GM12878 (cell line): ENCODE measurements around the gene ACTRT3. TPM values are rescaled to one million over a fixed set of nuclear protein-coding genes. Genes with fewer than 3 reads are reported as not detected.

Source experiments
- ATAC-seq: fragments of 200-7000 bp; cut with Tn5 transposase; 3 replicates; pipeline ENCODE4 v1.9.1; 2020; ENCODE audit warnings: mild to moderate bottlenecking, moderate library complexity
- BruUV-seq: library from RNA; stranded (reverse); fragments of 400-500 nt; replicated peaks from 2 replicates; lab custom pipeline; 2021; lab: Mats Ljungman, UMichigan
- CTCF ChIA-PET: fragments of 300-600 bp; sonication (Branson Sonifier 250); formaldehyde crosslinking; extraction: SDS; loops from one replicate; lab custom pipeline; 2021; ENCODE audit warnings: inconsistent platforms; lab: Yijun Ruan, JAX
- POLR2A ChIA-PET: fragments of 350-600 bp; formaldehyde crosslinking; extraction: SDS; loops from one replicate; lab custom pipeline; 2021; ENCODE audit warnings: inconsistent platforms; lab: Charles Lee
- RAD21 ChIA-PET: fragments of 300-600 bp; sonication (Branson Sonifier 250); formaldehyde crosslinking; loops from one replicate; lab custom pipeline; 2023; ENCODE audit warnings: antibody characterized with exemption; ENCODE audit not compliant: unreplicated experiment; lab: Charles Lee
- SMC1A ChIA-PET: fragments of 300-600 bp; sonication (Branson Sonifier 250); formaldehyde crosslinking; loops from one replicate; lab custom pipeline; 2023; ENCODE audit not compliant: unreplicated experiment, uncharacterized antibody; lab: Charles Lee
- DNase-seq: peaks from one replicate; pipeline ENCODE4 v3.0.0-alpha.2; 2011; ENCODE audit warnings: low read depth, low spot score
- FAIRE-seq: peaks from 3 replicates; lab custom pipeline; 2011; peaks lifted over from hg19 to GRCh38; lab: Jason Lieb, UNC
- H2AFZ ChIP-seq: 2 replicates; pipeline ENCODE4 v1.6.0; 2011; ENCODE audit warnings: low read depth, low read length, control low read depth; ENCODE audit not compliant: control insufficient read depth
- H3K27ac ChIP-seq: 2 replicates; pipeline ENCODE4 v1.5.1; 2011; ENCODE audit warnings: control low read depth; ENCODE audit not compliant: control insufficient read depth, insufficient read depth
- H3K27me3 ChIP-seq, 2 experiments: replicated peaks in 1 of 2; 2 replicates each; pipeline versions ENCODE4 v1.6.0 to v1.6.1; 2011; ENCODE audit warnings: low read length in 1 of 2; ENCODE audit not compliant: control insufficient read depth in 2 of 2, insufficient read depth in 2 of 2
- H3K36me3 ChIP-seq, 2 experiments: 2 replicates each; pipeline ENCODE4 v1.5.1; 2011; ENCODE audit warnings: low read length in 1 of 2; ENCODE audit not compliant: control insufficient read depth in 2 of 2, insufficient read depth in 2 of 2
- H3K4me1 ChIP-seq: 2 replicates; pipeline ENCODE4 v1.6.1; 2011; ENCODE audit warnings: mild to moderate bottlenecking, low read length, moderate library complexity, mixed read lengths; ENCODE audit not compliant: control insufficient read depth, insufficient read depth
- H3K4me2 ChIP-seq: 2 replicates; pipeline ENCODE4 v1.6.0; 2011; ENCODE audit warnings: control low read depth; ENCODE audit not compliant: control insufficient read depth, insufficient read depth
- H3K4me3 ChIP-seq: fragments of 200-600 bp; sonication (generic); 2 replicates; pipeline ENCODE4 v1.5.1; 2016
- H3K79me2 ChIP-seq: 2 replicates; pipeline ENCODE4 v1.6.0; 2011; ENCODE audit warnings: low read length; ENCODE audit not compliant: control insufficient read depth, insufficient read depth
- H3K9ac ChIP-seq: 2 replicates; pipeline ENCODE4 v1.8.0; 2011; ENCODE audit warnings: low read length, control low read depth, mixed read lengths; ENCODE audit not compliant: control insufficient read depth, insufficient read depth
- H3K9me3 ChIP-seq: replicated peaks from 3 replicates; pipeline ENCODE4 v1.5.1; 2011; ENCODE audit warnings: mild to moderate bottlenecking, low read length; ENCODE audit not compliant: control insufficient read depth, insufficient read depth
- H4K20me1 ChIP-seq: 2 replicates; pipeline ENCODE4 v1.6.0; 2011; ENCODE audit not compliant: control insufficient read depth, insufficient read depth
- BCL11A ChIP-seq: IDR thresholded peaks from 2 replicates; pipeline ENCODE4 v1.6.1; 2011; ENCODE audit warnings: low read depth, low read length
- BHLHE40 ChIP-seq, 2 experiments: fragments of 450-650 bp in 1 of 2; IDR thresholded peaks; 2 replicates each; pipeline ENCODE4 v1.6.1; 2011 to 2017; ENCODE audit warnings: low read depth in 2 of 2, borderline replicate concordance in 1 of 2, improper control_type of control experiment in 1 of 2, low read length in 1 of 2, mild to moderate bottlenecking in 1 of 2
- E4F1 ChIP-seq: fragments of 450-650 bp; IDR thresholded peaks from 2 replicates; pipeline ENCODE4 v1.6.1; 2018; ENCODE audit warnings: borderline replicate concordance, mild to moderate bottlenecking; ENCODE audit not compliant: partially characterized antibody
- ESRRA ChIP-seq: IDR thresholded peaks from 2 replicates; pipeline ENCODE4 v1.6.1; 2012; ENCODE audit warnings: mild to moderate bottlenecking, low read length, improper control_type of control experiment
- MEF2B ChIP-seq: fragments of 450-650 bp; IDR thresholded peaks from 2 replicates; pipeline ENCODE4 v1.6.1; 2018; ENCODE audit warnings: mild to moderate bottlenecking, moderate library complexity; ENCODE audit not compliant: partially characterized antibody, poor library complexity, severe bottlenecking
- MYB ChIP-seq: fragments of 150-350 bp; IDR thresholded peaks from 2 replicates; pipeline ENCODE4 v1.6.1; 2014; ENCODE audit warnings: mild to moderate bottlenecking, low read depth, low read length, borderline replicate concordance
- NFXL1 ChIP-seq: fragments of 450-650 bp; IDR thresholded peaks from 2 replicates; pipeline ENCODE4 v1.6.1; 2017; ENCODE audit warnings: antibody characterized with exemption, mild to moderate bottlenecking, borderline replicate concordance
- RB1 ChIP-seq: fragments of 450-650 bp; formaldehyde crosslinking; IDR thresholded peaks from 2 replicates; pipeline ENCODE4 v1.6.1; 2017; ENCODE audit warnings: mild to moderate bottlenecking, borderline replicate concordance
- RELA ChIP-seq: fragments of 450-650 bp; IDR thresholded peaks from 2 replicates; pipeline ENCODE4 v1.8.0; 2014; ENCODE audit warnings: borderline replicate concordance; ENCODE audit not compliant: partially characterized antibody
- ZNF24 ChIP-seq: fragments of 450-650 bp; IDR thresholded peaks from 2 replicates; pipeline ENCODE4 v1.6.1; 2017; ENCODE audit warnings: antibody characterized with exemption, mild to moderate bottlenecking
- ZSCAN29 ChIP-seq: fragments of 450-650 bp; IDR thresholded peaks from 2 replicates; pipeline ENCODE4 v1.6.1; 2017; ENCODE audit warnings: mild to moderate bottlenecking, moderate library complexity
- WGBS: methylation state at CpG from one replicate; pipeline ENCODE4 v1.1.6; 2016; ENCODE audit warnings: low lambda C conversion rate; ENCODE audit not compliant: insufficient replicate concordance, insufficient coverage; ENCODE audit errors: missing lambda C conversion rate; 5-methylcytosine and 5-hydroxymethylcytosine counted together
- in situ Hi-C: fragments of 300-500 bp; cut with MboI; formaldehyde crosslinking; loops from 9 replicates; pipeline ENCODE4 v1.14.3; 2018; ENCODE audit warnings: mixed read lengths
- intact Hi-C: fragments of 100-400 bp; cut with micrococcal nuclease; formaldehyde crosslinking; loops from one replicate; pipeline ENCODE4 v1.14.2; 2022; ENCODE audit not compliant: unreplicated experiment
- polyA plus RNA-seq, 11 experiments: library from polyadenylated mRNA; depleted of rRNA in 4 of 11; unstranded in 6 of 11; stranded (reverse) in 5 of 11; fragments of >200 nt; fragmentation: Nextera tagmentation in 4 of 11; fragmentation: Illumina TruSeq in 1 of 11; extraction: Ambion mirVana in 4 of 11; extraction: Trizol in 1 of 11; gene quantifications; 1 replicate in 1 of 11; 2 replicates in 10 of 11; pipeline versions ENCODE4 v1.2.1 to v1.2.3, GENCODE V29; 2011 to 2016; ENCODE audit warnings: inconsistent platforms in 2 of 11, missing spikeins in 2 of 11, low read depth in 1 of 11
- total RNA-seq, 4 experiments: library from RNA; depleted of rRNA in 3 of 4; stranded (reverse); fragments of >200 nt in 3 of 4; fragmentation: Illumina TruSeq in 1 of 4; extraction: Trizol in 1 of 4; gene quantifications; 2 replicates each; pipeline versions ENCODE4 v1.2.1 to v1.2.3, GENCODE V29; 2013 to 2021

ACTRT3 gene
- total and polyA plus RNA-seq, 10 of the 15 experiments (the other 5 are each of a cell fraction or from before 2014, with no cell fraction given): 0.02 to 0.58 (median 0.11) TPM; not detected in 1

DNA sequence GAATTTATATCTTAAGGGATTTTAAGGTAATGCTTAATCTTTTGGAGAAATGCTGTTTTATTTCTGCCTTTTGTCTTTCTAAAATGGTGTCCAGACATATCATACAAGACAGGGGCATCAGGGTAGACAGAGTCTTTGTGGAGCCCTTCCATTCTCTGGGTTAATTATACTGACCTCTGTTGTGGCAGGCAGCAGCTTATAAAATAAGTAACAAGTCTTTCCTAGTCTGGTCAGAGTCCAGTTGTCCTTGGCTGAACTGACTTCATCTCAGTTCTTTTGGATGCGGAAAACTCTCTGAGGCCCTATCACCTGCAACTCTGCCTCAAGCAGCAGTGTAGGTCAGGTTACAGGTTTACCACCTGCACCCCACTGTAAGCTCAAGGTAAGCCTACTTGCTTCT, 23.0 kb upstream of the ACTRT3 start:
- Histone ChIP-seq H3K9ac (no peak overlapping the region), H4K20me1 (no peaks in the 10 kb centered on the region), H3K9me3 (no peaks in the 10 kb centered on the region), H3K79me2 (no peaks in the 10 kb centered on the region), H3K27ac (no peak overlapping the region), H3K27me3 (no peaks in the 10 kb centered on the region), H3K4me2 (no peak overlapping the region), H3K36me3 (peaks cover 0 to 9% of the 10 kb centered on the region in 2 experiments; a peak in 2 of 4 replicates), H2AFZ (no peak overlapping the region), H3K4me3 (no peak overlapping the region), H3K4me1 (no peaks in the 10 kb centered on the region)
- no TSS peak for BruUV-seq
- ChIA-PET SMC1A (interaction anchor here (0.8 kb wide), 1 partner anchor 17 kb away, joined by 4 read pairs; no protein-coding TSS in a partner anchor), POLR2A (no interaction called here), RAD21 (no interaction called here), CTCF (no interaction called here)
- TF ChIP-seq BCL11A (no peak), MEF2B (no peak), MYB (no peak), ESRRA (no peak), NFXL1 (no peak), E4F1 (no peak), RB1 (no peak), BHLHE40 (IDR thresholded peaks at IDR 0.05; ENCODE audit: borderline replicate concordance in 1 of 2, low read depth in 2 of 2, low read length in 1 of 2) (no peak), ZSCAN29 (no peak), RELA (no peak), ZNF24 (no peak)
- in situ Hi-C loops (no loop called here), intact Hi-C loops (no loop called here)
- DNase-seq (no peak), FAIRE-seq (no peak), ATAC-seq (no peak)
- WGBS: 94% methylated on average over 1 of the region's 1 CpG
